K562 (cell line): Measurements from ENCODE around the gene UQCRHL. TPM values are rescaled to one million over a fixed set of nuclear protein-coding genes. Genes with fewer than 3 reads are reported as not detected.

Source experiments
- AFF4 ChIP-seq: sonication (generic); formaldehyde crosslinking; IDR thresholded peaks from 2 replicates; pipeline ENCODE4 v1.8.0; 2023; ENCODE audit warnings: mild to moderate bottlenecking, missing genetic modification reagents
- POLR2AphosphoS5 ChIP-seq: IDR thresholded peaks from 2 replicates; pipeline ENCODE4 v1.6.1; 2011; ENCODE audit warnings: mild to moderate bottlenecking, low read depth, low read length, moderate library complexity; ENCODE audit not compliant: control insufficient read depth, insufficient read depth
- REST ChIP-seq, 2 experiments: fragments of 450-650 bp; formaldehyde crosslinking in 1 of 2; IDR thresholded peaks; 2 replicates each; pipeline versions ENCODE4 v1.4.0 to v1.6.1; 2014 to 2020; ENCODE audit warnings: mild to moderate bottlenecking in 2 of 2, borderline replicate concordance in 1 of 2, low read depth in 1 of 2
- polyA plus RNA-seq, 8 experiments: library from polyadenylated mRNA; depleted of rRNA in 4 of 8; stranded (reverse) in 5 of 8; unstranded in 3 of 8; fragments of >200 nt; fragmentation: Nextera tagmentation in 2 of 8; fragmentation: Illumina TruSeq in 1 of 8; extraction: Ambion mirVana in 2 of 8; extraction: Trizol in 1 of 8; gene quantifications; 2 replicates each; pipeline versions ENCODE4 v1.2.1 to v1.2.3, GENCODE V29; 2011 to 2014; ENCODE audit warnings: inconsistent platforms in 1 of 8, missing spikeins in 1 of 8
- total RNA-seq, 7 experiments: library from RNA; depleted of rRNA in 6 of 7; stranded (reverse); fragments of >200 nt in 6 of 7; fragmentation: Illumina TruSeq in 2 of 7; extraction: Trizol in 2 of 7; gene quantifications; 2 replicates each; pipeline versions ENCODE4 v1.2.1 to v1.2.3, GENCODE V29; 2011 to 2021; ENCODE audit warnings: low replicate concordance in 1 of 7

Gene UQCRHL
- total and polyA plus RNA-seq, 9 of the 15 experiments (the other 6 are each of a cell fraction or from before 2014, with no cell fraction given) = 5.1 to 41.3 (median 21.8) TPM

- TF ChIP-seq REST (IDR thresholded peaks at IDR 0.05; ENCODE audit: borderline replicate concordance) (no peak), REST (CRISPR knock-in tag; IDR thresholded peaks at IDR 0.05; ENCODE audit: low read depth) (0 out of 2 replicates have a peak, but pooled peaks have one; percentile 2), AFF4 (CRISPR knock-in tag) (peak; percentile 92), POLR2AphosphoS5 (no peak)
Observed at GRCh38 chr1:15848143-15848928, 40.9 kb upstream of the UQCRHL start (continued).
